Hepatocyte (in vitro differentiated cells): ENCODE data around the gene AK5. TPM values are rescaled to one million over a fixed set of nuclear protein-coding genes. Genes with fewer than 3 reads are reported as not detected.

Experiments used
- DNase-seq: peaks from one replicate; pipeline ENCODE4 v3.0.0-alpha.2; 2016; ENCODE audit warnings: low spot score
- H2AFZ ChIP-seq: fragments of 200-600 bp; sonication (generic); 2 replicates; pipeline ENCODE4 v1.6.0; 2016; ENCODE audit warnings: antibody characterized with exemption, mild to moderate bottlenecking
- H3K27ac ChIP-seq: fragments of 200-600 bp; sonication (generic); 2 replicates; pipeline ENCODE4 v1.5.1; 2016; ENCODE audit warnings: mild to moderate bottlenecking
- H3K27me3 ChIP-seq: fragments of 200-600 bp; sonication (generic); 2 replicates; pipeline ENCODE4 v1.6.1; 2016
- H3K36me3 ChIP-seq: fragments of 200-600 bp; sonication (generic); replicated peaks from 2 replicates; pipeline ENCODE4 v1.5.1; 2016; ENCODE audit warnings: low read depth; ENCODE audit not compliant: insufficient read depth
- H3K4me1 ChIP-seq: fragments of 200-600 bp; sonication (generic); 2 replicates; pipeline ENCODE4 v1.5.1; 2016; ENCODE audit warnings: mild to moderate bottlenecking, moderate library complexity; ENCODE audit not compliant: insufficient read depth
- H3K4me2 ChIP-seq: fragments of 200-600 bp; sonication (generic); 2 replicates; pipeline ENCODE4 v1.6.0; 2016
- H3K4me3 ChIP-seq: fragments of 200-600 bp; sonication (generic); 2 replicates; pipeline ENCODE4 v1.5.1; 2016; ENCODE audit warnings: mild to moderate bottlenecking
- H3K79me2 ChIP-seq: fragments of 200-600 bp; sonication (generic); 2 replicates; pipeline ENCODE4 v1.6.0; 2017; ENCODE audit warnings: mild to moderate bottlenecking
- H3K9me2 ChIP-seq: fragments of 200-600 bp; sonication (generic); replicated peaks from 2 replicates; pipeline ENCODE4 v1.6.0; 2017; ENCODE audit warnings: mild to moderate bottlenecking; ENCODE audit not compliant: insufficient read depth
- H3K9me3 ChIP-seq: fragments of 200-600 bp; sonication (generic); 2 replicates; pipeline ENCODE4 v1.5.1; 2016; ENCODE audit warnings: low read depth, mild to moderate bottlenecking
- H4K20me1 ChIP-seq: fragments of 200-600 bp; sonication (generic); 2 replicates; pipeline ENCODE4 v1.6.0; 2016; ENCODE audit warnings: mild to moderate bottlenecking; ENCODE audit not compliant: insufficient read depth, poor library complexity, severe bottlenecking
- EZH2 ChIP-seq: fragments of 200-600 bp; sonication (generic); IDR thresholded peaks from 2 replicates; pipeline ENCODE4 v1.6.1; 2016; ENCODE audit warnings: antibody characterized with exemption, mild to moderate bottlenecking, borderline replicate concordance
- EZH2phosphoT487 ChIP-seq: fragments of 200-600 bp; sonication (generic); IDR thresholded peaks from one replicate; pipeline ENCODE4 v1.6.1; 2018; ENCODE audit warnings: antibody characterized with exemption, mild to moderate bottlenecking, low read depth, moderate library complexity; ENCODE audit not compliant: unreplicated experiment, severe bottlenecking
- WGBS: methylation state at CpG from one replicate; pipeline ENCODE4 v1.1.6; 2016; ENCODE audit warnings: low lambda C conversion rate; ENCODE audit errors: missing lambda C conversion rate; 5-methylcytosine and 5-hydroxymethylcytosine counted together
- polyA plus RNA-seq: library from polyadenylated mRNA; unstranded; fragments of >200 nt; fragmentation: Nextera tagmentation; extraction: Ambion mirVana; gene quantifications from 2 replicates; pipeline ENCODE4 v1.2.1, GENCODE V29; 2016
- total RNA-seq: library from RNA; depleted of rRNA; stranded (reverse); fragments of >200 nt; gene quantifications from 2 replicates; pipeline ENCODE4 v1.2.3, GENCODE V29; 2014
- TF ChIP-seq, protein P1 (sequence below): fragments of 200-600 bp; sonication (generic); IDR thresholded peaks from 2 replicates; pipeline ENCODE4 v1.5.1; 2016; ENCODE audit warnings: antibody characterized with exemption, mild to moderate bottlenecking; ENCODE audit not compliant: poor library complexity

The AK5 gene
- total and polyA plus RNA-seq, 2 experiments from 2014 or later = 0.05 TPM; not detected in 1

GRCh38 chr1:77544845-77545244 lies 263.0 kb downstream of the AK5 start:
- H3K4me2 ChIP-seq = no peak overlapping the region
- no peaks in the 10 kb centered on the region for H3K9me2 ChIP-seq
- H4K20me1 ChIP-seq = no peaks in the 10 kb centered on the region
- no peak overlapping the region for H2AFZ ChIP-seq
- H3K4me1 ChIP-seq = no peaks in the 10 kb centered on the region
- H3K79me2 ChIP-seq = no peaks in the 10 kb centered on the region
- DNase-seq = no peak
- H3K9me3 ChIP-seq = no peaks in the 10 kb centered on the region
- no peak overlapping the region for H3K4me3 ChIP-seq
- H3K36me3 ChIP-seq = no peaks in the 10 kb centered on the region
- H3K27ac ChIP-seq = no peak overlapping the region
- H3K27me3 ChIP-seq = no peaks in the 10 kb centered on the region
- no peak for TF ChIP-seq EZH2phosphoT487
- TF ChIP-seq EZH2 = no peak
- TF ChIP-seq, protein P1, sequence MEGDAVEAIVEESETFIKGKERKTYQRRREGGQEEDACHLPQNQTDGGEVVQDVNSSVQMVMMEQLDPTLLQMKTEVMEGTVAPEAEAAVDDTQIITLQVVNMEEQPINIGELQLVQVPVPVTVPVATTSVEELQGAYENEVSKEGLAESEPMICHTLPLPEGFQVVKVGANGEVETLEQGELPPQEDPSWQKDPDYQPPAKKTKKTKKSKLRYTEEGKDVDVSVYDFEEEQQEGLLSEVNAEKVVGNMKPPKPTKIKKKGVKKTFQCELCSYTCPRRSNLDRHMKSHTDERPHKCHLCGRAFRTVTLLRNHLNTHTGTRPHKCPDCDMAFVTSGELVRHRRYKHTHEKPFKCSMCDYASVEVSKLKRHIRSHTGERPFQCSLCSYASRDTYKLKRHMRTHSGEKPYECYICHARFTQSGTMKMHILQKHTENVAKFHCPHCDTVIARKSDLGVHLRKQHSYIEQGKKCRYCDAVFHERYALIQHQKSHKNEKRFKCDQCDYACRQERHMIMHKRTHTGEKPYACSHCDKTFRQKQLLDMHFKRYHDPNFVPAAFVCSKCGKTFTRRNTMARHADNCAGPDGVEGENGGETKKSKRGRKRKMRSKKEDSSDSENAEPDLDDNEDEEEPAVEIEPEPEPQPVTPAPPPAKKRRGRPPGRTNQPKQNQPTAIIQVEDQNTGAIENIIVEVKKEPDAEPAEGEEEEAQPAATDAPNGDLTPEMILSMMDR = no peak
- 96% methylated on average over 8 of the region's 8 CpGs for WGBS

- Histone ChIP-seq H3K27me3 (no peaks in the 10 kb centered on the region), H3K4me2 (no peak overlapping the region), H3K9me2 (no peaks in the 10 kb centered on the region), H3K36me3 (no peaks in the 10 kb centered on the region), H4K20me1 (no peaks in the 10 kb centered on the region), H2AFZ (no peak overlapping the region), H3K79me2 (no peaks in the 10 kb centered on the region), H3K4me1 (no peaks in the 10 kb centered on the region), H3K27ac (no peak overlapping the region), H3K9me3 (no peaks in the 10 kb centered on the region), H3K4me3 (no peak overlapping the region)
- no peak for DNase-seq
- TF ChIP-seq EZH2 (no peak), EZH2phosphoT487 (no peak)
- TF ChIP-seq, protein P1 = no peak
- 89% methylated on average over 5 of the region's 5 CpGs for WGBS
Measured at GRCh38 chr1:77545970-77546369, 264.2 kb downstream of the AK5 start.

DNA sequence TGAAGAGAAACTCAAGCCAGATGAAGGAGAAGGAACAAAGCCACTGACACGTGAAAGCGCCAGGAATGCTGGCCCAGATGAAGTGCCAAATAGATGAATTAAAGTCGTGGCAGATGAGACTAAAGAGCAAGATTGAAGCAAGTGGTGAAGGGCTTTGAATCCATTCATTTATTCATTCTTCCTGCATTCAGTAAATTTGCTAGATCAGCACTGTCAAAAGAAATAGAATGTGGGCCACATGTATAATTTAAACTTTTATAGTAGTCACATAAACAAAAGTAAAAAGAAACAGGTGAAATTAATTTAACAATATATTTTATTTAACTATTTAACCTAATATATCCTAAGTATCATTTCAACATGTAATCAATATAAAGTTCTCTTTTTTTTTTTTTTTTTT lies 265.1 kb downstream of the AK5 start:
- Histone ChIP-seq H3K9me2 (no peaks in the 10 kb centered on the region), H3K4me2 (no peak overlapping the region), H3K36me3 (no peaks in the 10 kb centered on the region), H3K4me3 (no peak overlapping the region), H3K9me3 (no peaks in the 10 kb centered on the region), H2AFZ (no peak overlapping the region), H4K20me1 (no peaks in the 10 kb centered on the region), H3K27me3 (no peaks in the 10 kb centered on the region), H3K4me1 (no peaks in the 10 kb centered on the region), H3K79me2 (no peaks in the 10 kb centered on the region), H3K27ac (no peak overlapping the region)
- no peak for DNase-seq
- 87% methylated on average over 3 of the region's 3 CpGs for WGBS
- TF ChIP-seq, protein P1 = no peak
- TF ChIP-seq EZH2phosphoT487 = no peak
- TF ChIP-seq EZH2 = no peak

DNA sequence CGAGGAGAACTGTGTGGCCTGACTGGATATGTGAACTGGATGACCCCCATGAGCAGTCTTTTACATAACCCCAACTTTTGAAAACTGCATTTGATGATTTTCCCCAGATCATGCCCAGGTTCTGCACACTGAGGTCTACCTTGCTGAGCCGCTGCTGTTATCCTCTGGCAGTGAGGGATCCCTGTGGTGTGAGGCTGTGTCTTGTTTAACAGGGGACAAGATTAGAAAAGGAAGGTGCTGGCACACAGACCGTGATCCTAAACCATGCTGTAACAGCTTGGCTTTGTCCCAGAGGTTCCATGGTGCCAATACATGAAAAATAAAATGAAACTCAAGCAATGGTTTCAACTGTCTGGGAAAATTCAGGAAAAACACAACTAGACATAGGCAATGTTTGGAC lies 266.5 kb downstream of the AK5 start:
- Histone ChIP-seq H4K20me1 (no peaks in the 10 kb centered on the region), H3K79me2 (no peaks in the 10 kb centered on the region), H3K27ac (no peak overlapping the region), H3K4me1 (no peaks in the 10 kb centered on the region), H3K9me3 (no peaks in the 10 kb centered on the region), H3K27me3 (no peaks in the 10 kb centered on the region), H2AFZ (no peak overlapping the region), H3K36me3 (no peaks in the 10 kb centered on the region), H3K9me2 (no peaks in the 10 kb centered on the region), H3K4me2 (no peak overlapping the region), H3K4me3 (no peak overlapping the region)
- TF ChIP-seq EZH2phosphoT487 = no peak
- TF ChIP-seq, protein P1 = no peak
- no peak for TF ChIP-seq EZH2
- 75% methylated on average over 3 of the region's 3 CpGs for WGBS
- DNase-seq = no peak
